GM21737 (cell line): Measurements from ENCODE around the gene PCDHA1.
"Not testable (repeated sequence)": the region's sequence is repeated elsewhere in the genome, so short reads cannot be mapped to it uniquely, and the experiment has no call there.

ENCODE experiments used
- ATAC-seq: cut with Tn5 transposase; IDR thresholded peaks from one replicate; pipeline ENCODE4 v1.9.1; 2021; ENCODE audit warnings: mild to moderate bottlenecking, moderate library complexity; ENCODE audit not compliant: unreplicated experiment

Gene PCDHA1

GRCh38 chr5:140808241-140808888, 22.4 kb downstream of the PCDHA1 start:
- not testable (repeated sequence) for ATAC-seq

DNA sequence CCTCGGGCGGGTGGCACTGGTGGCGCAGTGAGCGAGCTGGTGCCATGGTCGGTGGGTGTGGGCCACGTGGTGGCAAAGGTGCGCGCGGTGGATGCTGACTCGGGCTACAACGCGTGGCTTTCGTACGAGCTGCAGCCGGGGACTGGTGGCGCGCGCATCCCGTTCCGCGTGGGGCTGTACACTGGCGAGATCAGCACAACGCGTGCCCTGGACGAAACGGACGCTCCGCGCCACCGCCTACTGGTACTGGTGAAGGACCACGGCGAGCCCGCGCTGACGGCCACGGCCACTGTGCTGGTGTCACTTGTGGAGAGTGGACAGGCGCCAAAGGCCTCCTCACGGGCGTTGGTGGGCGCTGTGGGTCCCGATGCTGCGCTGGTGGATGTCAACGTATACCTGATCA, 22.9 kb downstream of the PCDHA1 start:
- ATAC-seq, result no peak

- no peak for ATAC-seq
Observed at GRCh38 chr5:140821375-140822280, 35.7 kb downstream of the PCDHA1 start, which contains the start of gene PCDHA5. Gene PCDHA5 (plus strand): TSS chr5:140821613.

DNA sequence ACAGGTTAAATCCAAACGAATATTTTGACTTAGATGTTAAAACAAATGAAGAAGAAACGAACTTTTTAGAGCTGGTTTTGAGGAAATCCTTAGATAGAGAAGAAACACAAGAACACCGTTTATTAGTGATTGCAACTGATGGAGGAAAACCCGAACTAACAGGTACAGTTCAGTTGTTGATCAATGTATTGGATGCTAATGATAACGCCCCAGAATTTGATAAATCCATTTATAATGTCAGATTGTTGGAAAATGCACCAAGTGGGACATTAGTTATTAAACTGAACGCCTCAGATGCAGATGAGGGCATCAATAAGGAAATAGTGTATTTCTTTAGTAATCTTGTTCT, 36.3 kb downstream of the PCDHA1 start:
- ATAC-seq, result no peak

GRCh38 chr5:140822969-140823368, 37.0 kb downstream of the PCDHA1 start:
- ATAC-seq, result not testable (repeated sequence)

- ATAC-seq, result no peak
Observed at GRCh38 chr5:140823475-140823874, 37.5 kb downstream of the PCDHA1 start.

DNA sequence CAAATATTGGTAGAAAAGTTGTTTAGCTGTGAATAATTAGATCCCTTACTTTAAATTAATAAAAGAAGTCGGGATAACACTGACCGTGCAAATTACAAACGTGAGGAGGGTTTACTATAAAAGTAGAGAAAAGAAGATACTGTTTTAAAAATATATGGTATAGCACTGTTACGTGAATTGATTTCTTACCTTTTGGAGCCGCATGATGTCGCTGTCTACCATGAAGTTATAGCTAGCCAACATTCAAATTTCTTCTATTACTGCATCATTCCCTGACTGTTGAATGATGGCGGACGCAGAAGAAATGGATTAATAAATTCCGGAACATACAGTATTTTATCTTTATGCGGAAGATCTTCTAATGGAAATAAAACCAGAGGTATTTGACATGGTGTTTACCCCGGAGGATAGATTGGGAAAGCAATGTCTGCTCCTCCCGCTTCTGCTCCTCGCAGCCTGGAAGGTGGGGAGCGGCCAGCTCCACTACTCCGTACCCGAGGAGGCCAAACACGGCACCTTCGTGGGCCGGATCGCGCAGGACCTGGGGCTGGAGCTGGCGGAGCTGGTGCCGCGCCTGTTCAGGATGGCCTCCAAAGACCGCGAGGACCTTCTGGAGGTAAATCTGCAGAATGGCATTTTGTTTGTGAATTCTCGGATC, 41.9 kb downstream of the PCDHA1 start, which contains the start of gene PCDHA6:
TSS of gene PCDHA6 (plus strand) at position 257 of the 658 bp plus-strand sequence. CDS start at position 389, 132 bp downstream.
- ATAC-seq, result no peak

DNA sequence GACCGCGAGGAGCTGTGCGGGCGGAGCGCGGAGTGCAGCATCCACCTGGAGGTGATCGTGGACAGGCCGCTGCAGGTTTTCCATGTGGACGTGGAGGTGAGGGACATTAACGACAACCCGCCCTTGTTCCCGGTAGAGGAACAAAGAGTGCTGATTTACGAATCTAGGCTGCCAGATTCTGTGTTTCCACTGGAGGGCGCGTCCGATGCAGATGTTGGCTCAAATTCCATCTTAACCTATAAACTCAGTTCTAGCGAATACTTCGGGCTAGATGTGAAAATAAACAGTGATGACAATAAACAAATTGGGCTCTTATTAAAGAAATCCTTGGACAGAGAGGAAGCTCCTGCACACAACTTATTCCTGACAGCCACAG, 42.4 kb downstream of the PCDHA1 start:
- ATAC-seq, result no peak

DNA sequence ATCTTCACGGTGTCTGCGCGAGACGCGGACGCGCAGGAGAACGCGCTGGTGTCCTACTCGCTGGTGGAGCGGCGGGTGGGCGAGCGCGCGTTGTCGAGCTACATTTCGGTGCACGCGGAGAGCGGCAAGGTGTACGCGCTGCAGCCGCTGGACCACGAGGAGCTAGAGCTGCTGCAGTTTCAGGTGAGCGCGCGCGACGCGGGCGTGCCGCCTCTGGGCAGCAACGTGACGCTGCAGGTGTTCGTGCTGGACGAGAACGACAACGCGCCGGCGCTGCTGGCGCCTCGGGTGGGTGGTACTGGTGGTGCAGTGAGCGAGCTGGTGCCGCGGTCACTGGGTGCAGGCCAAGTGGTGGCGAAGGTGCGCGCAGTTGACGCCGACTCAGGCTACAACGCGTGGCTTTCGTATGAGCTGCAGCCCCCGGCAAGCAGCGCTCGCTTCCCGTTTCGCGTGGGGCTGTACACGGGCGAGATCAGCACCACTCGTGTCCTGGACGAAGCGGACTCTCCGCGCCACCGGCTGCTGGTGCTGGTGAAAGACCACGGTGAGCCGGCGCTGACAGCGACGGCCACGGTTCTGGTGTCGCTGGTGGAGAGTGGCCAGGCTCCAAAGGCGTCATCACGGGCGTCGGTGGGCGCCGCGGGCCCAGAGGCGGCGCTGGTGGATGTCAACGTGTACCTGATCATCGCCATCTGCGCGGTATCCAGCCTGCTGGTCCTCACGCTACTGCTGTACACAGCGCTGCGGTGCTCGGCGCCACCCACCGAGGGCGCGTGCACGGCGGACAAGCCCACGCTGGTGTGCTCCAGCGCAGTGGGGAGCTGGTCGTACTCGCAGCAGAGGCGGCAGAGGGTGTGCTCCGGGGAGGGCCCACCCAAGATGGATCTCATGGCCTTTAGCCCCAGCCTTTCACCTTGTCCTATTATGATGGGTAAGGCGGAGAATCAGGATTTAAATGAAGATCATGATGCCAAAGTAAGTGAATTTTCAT, 43.9 kb downstream of the PCDHA1 start:
- not testable (repeated sequence) for ATAC-seq

GRCh38 chr5:140833993-140834392, 48.1 kb downstream of the PCDHA1 start, which contains the start of gene PCDHA7:
Gene PCDHA7 (plus strand): TSS chr5:140834269. CDS start chr5:140834384, 115 bp downstream.
- no peak for ATAC-seq

- ATAC-seq, result not testable (repeated sequence)
Observed at GRCh38 chr5:140834439-140835008, 48.6 kb downstream of the PCDHA1 start.

DNA sequence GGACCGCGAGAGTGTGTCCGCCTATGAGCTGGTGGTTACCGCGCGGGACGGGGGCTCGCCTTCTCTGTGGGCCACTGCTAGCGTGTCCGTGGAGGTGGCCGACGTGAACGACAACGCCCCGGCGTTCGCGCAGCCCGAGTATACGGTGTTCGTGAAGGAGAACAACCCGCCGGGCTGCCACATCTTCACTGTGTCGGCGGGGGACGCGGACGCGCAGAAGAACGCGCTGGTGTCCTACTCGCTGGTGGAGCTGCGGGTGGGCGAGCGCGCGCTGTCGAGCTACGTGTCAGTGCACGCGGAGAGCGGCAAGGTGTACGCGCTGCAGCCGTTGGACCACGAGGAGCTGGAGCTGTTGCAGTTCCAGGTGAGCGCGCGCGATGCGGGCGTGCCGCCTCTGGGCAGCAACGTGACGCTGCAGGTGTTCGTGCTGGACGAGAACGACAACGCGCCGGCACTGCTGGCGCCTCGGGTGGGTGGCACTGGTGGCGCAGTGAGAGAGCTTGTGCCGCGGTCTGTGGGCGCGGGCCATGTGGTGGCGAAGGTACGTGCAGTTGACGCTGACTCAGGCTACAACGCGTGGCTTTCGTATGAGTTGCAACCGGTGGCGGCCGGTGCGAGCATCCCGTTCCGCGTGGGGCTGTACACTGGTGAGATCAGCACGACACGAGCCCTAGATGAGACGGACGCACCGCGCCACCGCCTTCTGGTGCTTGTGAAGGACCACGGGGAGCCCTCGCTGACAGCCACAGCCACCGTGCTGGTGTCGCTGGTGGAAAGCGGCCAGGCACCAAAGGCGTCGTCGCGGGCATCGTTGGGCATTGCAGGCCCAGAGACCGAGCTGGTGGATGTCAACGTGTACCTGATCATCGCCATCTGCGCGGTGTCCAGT, 49.9 kb downstream of the PCDHA1 start:
- ATAC-seq, result no peak

DNA sequence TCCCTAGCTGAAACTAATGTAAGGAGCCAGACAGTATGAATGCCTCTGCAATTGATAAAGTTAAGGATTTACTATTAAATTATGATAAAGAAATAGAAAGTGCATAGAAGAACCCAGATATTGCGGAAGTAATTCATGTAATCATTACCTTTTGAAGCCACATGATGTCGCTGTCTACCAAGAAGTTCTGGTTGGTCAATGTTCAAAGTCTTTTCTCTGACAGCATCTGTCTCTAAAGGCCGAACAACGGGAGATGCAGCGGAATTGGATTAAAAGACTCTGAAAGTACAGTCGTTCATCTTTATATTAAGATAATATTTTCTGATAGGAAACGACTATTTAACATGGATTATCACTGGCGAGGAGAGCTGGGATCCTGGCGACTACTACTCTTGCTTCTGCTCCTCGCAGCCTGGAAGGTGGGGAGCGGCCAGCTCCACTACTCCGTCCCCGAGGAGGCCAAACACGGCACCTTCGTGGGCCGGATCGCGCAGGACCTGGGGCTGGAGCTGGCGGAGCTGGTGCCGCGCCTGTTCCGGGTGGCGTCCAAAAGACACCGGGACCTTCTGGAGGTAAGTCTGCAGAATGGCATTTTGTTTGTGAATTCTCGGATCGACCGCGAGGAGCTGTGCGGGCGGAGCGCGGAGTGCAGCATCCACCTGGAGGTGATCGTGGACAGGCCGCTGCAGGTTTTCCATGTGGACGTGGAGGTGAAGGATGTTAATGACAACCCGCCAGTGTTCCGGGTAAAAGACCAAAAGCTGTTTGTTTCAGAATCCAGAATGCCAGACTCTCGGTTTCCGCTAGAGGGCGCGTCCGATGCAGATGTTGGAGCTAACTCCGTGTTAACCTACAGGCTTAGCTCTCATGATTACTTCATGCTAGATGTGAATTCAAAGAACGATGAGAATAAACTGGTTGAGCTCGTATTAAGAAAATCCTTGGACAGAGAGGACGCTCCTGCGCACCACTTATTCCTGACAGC, 55.3 kb downstream of the PCDHA1 start, which contains the start of gene PCDHA8:
TSS of gene PCDHA8 (plus strand) at position 210 of the 985 bp plus-strand sequence. CDS start at position 345, 135 bp downstream.
- ATAC-seq, result no peak

- ATAC-seq, result no peak
Observed at GRCh38 chr5:140842798-140843733, 57.1 kb downstream of the PCDHA1 start.

GRCh38 chr5:140848139-140849102, 62.5 kb downstream of the PCDHA1 start, which contains the start of gene PCDHA9:
Gene PCDHA9 (plus strand): TSS chr5:140848382. CDS start chr5:140848496, 114 bp downstream.
- not testable (repeated sequence) for ATAC-seq
